KMS-11 (cell line): ENCODE results near the gene MOCS2.

Source experiments
- H2AFZ ChIP-seq: fragments of 200-600 bp; sonication (generic); 2 replicates; pipeline ENCODE4 v1.6.1; 2016; ENCODE audit warnings: antibody characterized with exemption, mixed run types, low read depth
- H3K27ac ChIP-seq: fragments of 200-600 bp; sonication (generic); 2 replicates; pipeline ENCODE4 v1.6.1; 2016; ENCODE audit warnings: mild to moderate bottlenecking, mixed run types
- H3K27me3 ChIP-seq: fragments of 200-600 bp; sonication (generic); 2 replicates; pipeline ENCODE4 v1.6.1; 2017; ENCODE audit warnings: mild to moderate bottlenecking, low read depth, mixed run types, moderate library complexity; ENCODE audit not compliant: insufficient read depth
- H3K36me3 ChIP-seq: fragments of 200-600 bp; sonication (generic); 2 replicates; pipeline ENCODE4 v1.6.1; 2017; ENCODE audit warnings: mild to moderate bottlenecking, mixed run types; ENCODE audit not compliant: insufficient read depth
- H3K4me1 ChIP-seq: fragments of 200-600 bp; sonication (generic); 2 replicates; pipeline ENCODE4 v1.6.1; 2016; ENCODE audit warnings: mild to moderate bottlenecking, low read depth, mixed run types; ENCODE audit not compliant: poor library complexity, severe bottlenecking
- H3K4me2 ChIP-seq: fragments of 200-600 bp; sonication (generic); 2 replicates; pipeline ENCODE4 v1.7.0; 2016; ENCODE audit warnings: mild to moderate bottlenecking, mixed run types
- H3K4me3 ChIP-seq: fragments of 200-600 bp; sonication (generic); IDR thresholded peaks from 2 replicates; pipeline ENCODE4 v1.6.1; 2017; ENCODE audit warnings: low read depth, low read length, mixed read lengths; ENCODE audit not compliant: insufficient read depth
- H3K79me2 ChIP-seq: fragments of 200-600 bp; sonication (generic); 2 replicates; pipeline ENCODE4 v1.6.1; 2016; ENCODE audit warnings: low read depth, mixed run types; ENCODE audit not compliant: insufficient read depth
- H3K9ac ChIP-seq: fragments of 200-600 bp; sonication (generic); 2 replicates; pipeline ENCODE4 v1.6.1; 2016; ENCODE audit warnings: mild to moderate bottlenecking, mixed run types
- H4K20me1 ChIP-seq: fragments of 200-600 bp; sonication (generic); 2 replicates; pipeline ENCODE4 v1.6.1; 2016; ENCODE audit warnings: mild to moderate bottlenecking, mixed run types; ENCODE audit not compliant: insufficient read depth
- CTCF ChIP-seq: fragments of 200-600 bp; sonication (generic); conservative IDR thresholded peaks from 2 replicates; pipeline ENCODE4 v1.6.1; 2017; ENCODE audit warnings: low read depth, mild to moderate bottlenecking, antibody characterized with exemption, low read length, moderate library complexity, mixed read lengths

The MOCS2 gene

GRCh38 chr5:53071738-53072137 is 37.8 kb downstream of the MOCS2 start:
- no peak overlapping the region for H2AFZ ChIP-seq
- no peaks in the 10 kb centered on the region for H3K27me3 ChIP-seq
- no peak overlapping the region for H3K4me2 ChIP-seq
- H3K36me3 ChIP-seq: no peaks in the 10 kb centered on the region
- no peaks in the 10 kb centered on the region for H3K4me1 ChIP-seq
- no peak for TF ChIP-seq CTCF
- no peaks in the 10 kb centered on the region for H3K79me2 ChIP-seq
- no peak overlapping the region for H3K4me3 ChIP-seq
- H3K9ac ChIP-seq: no peak overlapping the region
- H4K20me1 ChIP-seq: no peaks in the 10 kb centered on the region
- no peak overlapping the region for H3K27ac ChIP-seq

GRCh38 chr5:53071298-53071697 is 38.3 kb downstream of the MOCS2 start:
- Histone ChIP-seq H3K79me2 (no peaks in the 10 kb centered on the region), H2AFZ (no peak overlapping the region), H3K4me3 (no peak overlapping the region), H3K36me3 (no peaks in the 10 kb centered on the region), H3K27me3 (no peaks in the 10 kb centered on the region), H3K4me2 (no peak overlapping the region), H3K4me1 (no peaks in the 10 kb centered on the region), H3K9ac (no peak overlapping the region), H3K27ac (no peak overlapping the region), H4K20me1 (no peaks in the 10 kb centered on the region)
- TF ChIP-seq CTCF: no peak

GRCh38 chr5:53069626-53070025 is 39.9 kb downstream of the MOCS2 start:
- no peak overlapping the region for H3K4me2 ChIP-seq

GRCh38 chr5:53068291-53068836 is 41.2 kb downstream of the MOCS2 start:
- no peak for TF ChIP-seq CTCF
- Histone ChIP-seq H3K4me1 (no peaks in the 10 kb centered on the region), H3K79me2 (no peaks in the 10 kb centered on the region), H3K4me3 (no peak overlapping the region), H3K27ac (no peak overlapping the region), H3K4me2 (no peak overlapping the region), H3K36me3 (no peaks in the 10 kb centered on the region), H3K9ac (no peak overlapping the region), H3K27me3 (no peaks in the 10 kb centered on the region), H2AFZ (no peak overlapping the region), H4K20me1 (no peaks in the 10 kb centered on the region)

More at GRCh38 chr5:53069626-53070025, 39.9 kb downstream of the MOCS2 start:
- TF ChIP-seq CTCF: no peak
- Histone ChIP-seq H3K4me1 (no peaks in the 10 kb centered on the region), H3K79me2 (no peaks in the 10 kb centered on the region), H3K27me3 (no peaks in the 10 kb centered on the region), H3K36me3 (no peaks in the 10 kb centered on the region), H2AFZ (no peak overlapping the region), H3K27ac (no peak overlapping the region), H4K20me1 (no peaks in the 10 kb centered on the region), H3K9ac (no peak overlapping the region), H3K4me3 (no peak overlapping the region)
